K562 (cell line): ENCODE results near the gene DYSF.

Experiments
- BHLHE40 ChIP-seq: IDR thresholded peaks from 2 replicates; pipeline ENCODE4 v1.6.1; 2011; ENCODE audit warnings: low read length, improper control_type of control experiment
- HMG20B ChIP-seq: fragments of 250-450 bp; sonication (Bioruptor Pico); IDR thresholded peaks from 2 replicates; pipeline ENCODE4 v1.5.0; 2021; ENCODE audit warnings: mild to moderate bottlenecking
- ILF3 ChIP-seq: fragments of 450-650 bp; IDR thresholded peaks from 2 replicates; pipeline ENCODE4 v1.6.1; 2018; ENCODE audit warnings: antibody characterized with exemption, mild to moderate bottlenecking, moderate library complexity, borderline replicate concordance
- POLR2AphosphoS2 ChIP-seq: IDR thresholded peaks from 2 replicates; pipeline ENCODE4 v1.6.1; 2012; ENCODE audit warnings: low read length, improper control_type of control experiment
- RAD21 ChIP-seq, 2 experiments: fragments of 250-450 bp in 1 of 2; fragments of 450-650 bp in 1 of 2; sonication (Bioruptor Pico) in 1 of 2; formaldehyde crosslinking in 1 of 2; IDR thresholded peaks in 1 of 2; conservative IDR thresholded peaks in 1 of 2; 2 replicates each; pipeline versions ENCODE4 v1.4.0 to v1.8.0; 2020 to 2022; ENCODE audit warnings: mild to moderate bottlenecking in 2 of 2, moderate library complexity in 1 of 2
- TF ChIP-seq, protein P1 (sequence below), 2 experiments: fragments of 450-650 bp in 1 of 2; sonication (generic) in 1 of 2; formaldehyde crosslinking in 1 of 2; IDR thresholded peaks in 1 of 2; conservative IDR thresholded peaks in 1 of 2; 2 replicates each; pipeline versions ENCODE4 v1.6.1 to v1.8.1; 2016 to 2023; ENCODE audit warnings: mild to moderate bottlenecking in 2 of 2, moderate library complexity in 2 of 2, inconsistent platforms in 1 of 2, missing genetic modification reagents in 1 of 2

DNA sequence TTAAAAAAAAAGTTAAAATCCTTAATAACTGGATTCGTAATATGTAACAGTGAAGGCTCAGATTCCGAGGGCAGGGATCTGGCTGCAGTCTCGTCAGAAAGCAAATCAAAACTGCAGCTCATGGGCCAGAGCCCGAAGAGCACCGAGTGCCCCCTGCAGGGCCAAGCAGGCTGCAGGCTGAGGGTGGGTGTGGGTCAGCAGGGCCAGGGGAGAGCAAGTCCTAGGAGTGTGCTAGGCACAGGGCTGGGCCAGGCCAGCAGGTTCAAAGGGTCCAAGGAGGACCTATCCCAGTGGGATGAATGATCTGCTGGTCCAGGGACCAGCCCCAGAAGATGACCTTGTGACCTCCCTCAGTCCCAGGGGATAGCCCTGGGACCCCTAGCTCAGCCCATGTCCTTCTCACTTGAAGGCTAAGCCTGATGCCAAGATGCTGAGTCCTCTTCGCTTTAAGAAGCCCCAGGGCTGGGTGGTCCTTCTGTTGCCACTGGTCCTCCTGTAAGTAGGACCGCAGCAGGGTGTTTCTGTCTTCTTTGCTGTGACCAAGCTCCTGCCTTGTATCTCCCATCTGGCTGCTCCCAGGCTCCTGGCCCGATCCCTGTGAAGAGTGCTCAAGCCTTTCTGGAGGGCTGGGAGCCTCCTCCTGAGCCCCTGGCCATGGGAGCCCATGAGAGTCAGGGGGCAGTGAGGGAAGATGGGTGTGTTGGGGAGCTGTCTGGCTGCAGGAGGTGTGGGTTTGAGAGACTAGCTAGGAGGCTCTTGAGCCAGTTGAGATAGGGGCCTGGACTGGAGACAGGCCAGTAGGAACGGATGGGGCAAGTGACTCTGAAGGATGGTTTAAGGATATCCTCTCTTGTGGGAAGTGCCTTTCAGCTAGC lies 150.7 kb downstream of the DYSF start:
- TF ChIP-seq BHLHE40 = no peak
- no peak for TF ChIP-seq HMG20B
- TF ChIP-seq ILF3 = no peak
- TF ChIP-seq, protein P1, sequence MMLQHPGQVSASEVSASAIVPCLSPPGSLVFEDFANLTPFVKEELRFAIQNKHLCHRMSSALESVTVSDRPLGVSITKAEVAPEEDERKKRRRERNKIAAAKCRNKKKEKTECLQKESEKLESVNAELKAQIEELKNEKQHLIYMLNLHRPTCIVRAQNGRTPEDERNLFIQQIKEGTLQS (IDR thresholded peaks at IDR 0.05) = no peak
- TF ChIP-seq, protein P1 (CRISPR knock-in tag; conservative IDR thresholded peaks at IDR 0.05) = no peak
- TF ChIP-seq RAD21 (CRISPR knock-in tag; conservative IDR thresholded peaks at IDR 0.05 in 1 of 2, IDR thresholded peaks at IDR 0.05 in 1 of 2) = peak in 1 of 2 experiments; percentile 17; a peak in 1 of 4 replicates
- no peak for TF ChIP-seq POLR2AphosphoS2
